DOHH2 (cell line): Measurements from ENCODE around the gene EIF4A3.

Experiments
- H3F3A ChIP-seq: fragments of 200-600 bp; sonication (generic), shearing (Covaris generic); 2 replicates; pipeline ENCODE4 v1.6.0; 2016; ENCODE audit warnings: antibody characterized with exemption, mild to moderate bottlenecking; ENCODE audit not compliant: control insufficient read depth, insufficient read depth
- H3K27ac ChIP-seq: fragments of 200-600 bp; sonication (generic); 2 replicates; pipeline ENCODE4 v1.5.1; 2014; ENCODE audit warnings: low read depth, mild to moderate bottlenecking, low read length, moderate library complexity
- H3K27me3 ChIP-seq: fragments of 200-600 bp; sonication (generic); 2 replicates; pipeline ENCODE4 v1.6.1; 2014; ENCODE audit warnings: mild to moderate bottlenecking, low read length, mixed read lengths; ENCODE audit not compliant: control insufficient read depth
- H3K36me3 ChIP-seq: fragments of 200-600 bp; sonication (generic); 2 replicates; pipeline ENCODE4 v1.6.1; 2014; ENCODE audit warnings: mild to moderate bottlenecking, low read length, moderate library complexity, mixed read lengths; ENCODE audit not compliant: control insufficient read depth
- H3K4me1 ChIP-seq: fragments of 200-600 bp; sonication (generic); 2 replicates; pipeline ENCODE4 v1.6.1; 2014; ENCODE audit warnings: mild to moderate bottlenecking, low read length, mixed read lengths; ENCODE audit not compliant: control insufficient read depth
- H3K4me2 ChIP-seq: fragments of 200-600 bp; sonication (generic); 2 replicates; pipeline ENCODE4 v1.6.0; 2014; ENCODE audit warnings: mild to moderate bottlenecking, low read length, moderate library complexity
- H3K4me3 ChIP-seq: fragments of 200-600 bp; sonication (generic); 2 replicates; pipeline ENCODE4 v1.5.1; 2014; ENCODE audit warnings: mild to moderate bottlenecking, low read length, mixed read lengths
- H3K79me2 ChIP-seq: fragments of 200-600 bp; sonication (generic); 2 replicates; pipeline ENCODE4 v1.6.1; 2014; ENCODE audit warnings: mild to moderate bottlenecking, low read length, mixed read lengths; ENCODE audit not compliant: control insufficient read depth
- H3K9me2 ChIP-seq: fragments of 200-600 bp; sonication (generic); replicated peaks from 2 replicates; pipeline ENCODE4 v1.6.1; 2014; ENCODE audit warnings: mild to moderate bottlenecking, low read length, mixed read lengths; ENCODE audit not compliant: control insufficient read depth
- H3K9me3 ChIP-seq: fragments of 200-600 bp; sonication (generic); 2 replicates; pipeline ENCODE4 v1.6.1; 2014; ENCODE audit warnings: antibody characterized with exemption, low read length, mixed read lengths; ENCODE audit not compliant: control insufficient read depth, insufficient read depth
- H4K20me1 ChIP-seq: fragments of 200-600 bp; sonication (generic); 2 replicates; pipeline ENCODE4 v1.6.0; 2014; ENCODE audit warnings: low read depth, mild to moderate bottlenecking, antibody characterized with exemption, low read length, moderate library complexity; ENCODE audit not compliant: control insufficient read depth, insufficient read depth
- EZH2phosphoT487 ChIP-seq: fragments of 200-600 bp; sonication (generic); IDR thresholded peaks from 2 replicates; pipeline ENCODE4 v1.6.1; 2017; ENCODE audit warnings: borderline replicate concordance, mild to moderate bottlenecking, antibody characterized with exemption, low read length, moderate library complexity, mixed read lengths
- TF ChIP-seq, protein P1 (sequence below): fragments of 200-600 bp; sonication (generic); IDR thresholded peaks from one replicate; pipeline ENCODE4 v1.5.1; 2014; ENCODE audit warnings: antibody characterized with exemption, mild to moderate bottlenecking, low read depth, low read length; ENCODE audit not compliant: poor library complexity, severe bottlenecking

EIF4A3 gene

DNA sequence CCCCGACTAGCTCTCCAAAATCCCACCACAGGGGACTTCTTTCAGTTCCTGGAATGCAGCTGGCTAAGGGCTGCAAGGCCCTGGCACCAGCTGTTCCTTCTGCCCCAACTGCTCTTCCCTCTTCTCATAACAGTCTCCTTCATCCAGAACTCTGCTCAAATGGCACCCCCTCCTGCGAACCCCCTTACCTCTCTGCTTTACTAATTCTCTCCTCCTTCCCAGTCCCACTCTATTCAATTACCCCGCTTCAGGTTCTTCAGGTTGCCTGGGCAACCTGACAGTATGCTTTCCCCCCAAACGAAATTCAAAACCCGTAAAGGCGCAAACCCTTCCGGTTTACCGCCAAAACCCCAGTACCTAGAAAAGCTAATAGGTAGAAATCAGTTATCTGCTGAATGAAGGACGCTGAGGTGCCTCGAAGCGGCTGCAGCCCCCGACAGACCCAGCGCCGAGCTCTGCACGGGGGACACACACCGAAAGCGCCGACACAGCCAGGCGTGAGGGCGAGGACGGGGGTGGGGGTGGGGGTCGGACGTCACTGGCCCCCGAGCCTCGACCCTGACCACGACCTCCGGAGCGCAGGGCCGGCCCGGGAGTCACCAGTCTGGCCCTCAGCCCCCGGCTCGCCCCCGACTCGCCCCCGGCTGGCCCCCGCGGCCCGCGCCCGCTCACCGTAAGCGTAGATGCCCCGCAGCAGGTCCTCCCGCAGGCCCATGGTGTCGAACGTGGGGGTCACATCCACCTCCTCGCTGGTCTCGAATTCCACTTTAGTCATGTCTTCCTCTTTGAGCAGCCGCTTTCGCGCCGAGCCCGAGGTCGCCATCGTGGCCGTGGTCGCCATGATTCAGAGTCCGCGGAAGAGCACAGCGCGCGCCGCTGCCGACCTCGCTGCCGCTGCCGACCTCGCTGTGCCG is 550 bp downstream of the EIF4A3 start:
- TF ChIP-seq, protein P1, sequence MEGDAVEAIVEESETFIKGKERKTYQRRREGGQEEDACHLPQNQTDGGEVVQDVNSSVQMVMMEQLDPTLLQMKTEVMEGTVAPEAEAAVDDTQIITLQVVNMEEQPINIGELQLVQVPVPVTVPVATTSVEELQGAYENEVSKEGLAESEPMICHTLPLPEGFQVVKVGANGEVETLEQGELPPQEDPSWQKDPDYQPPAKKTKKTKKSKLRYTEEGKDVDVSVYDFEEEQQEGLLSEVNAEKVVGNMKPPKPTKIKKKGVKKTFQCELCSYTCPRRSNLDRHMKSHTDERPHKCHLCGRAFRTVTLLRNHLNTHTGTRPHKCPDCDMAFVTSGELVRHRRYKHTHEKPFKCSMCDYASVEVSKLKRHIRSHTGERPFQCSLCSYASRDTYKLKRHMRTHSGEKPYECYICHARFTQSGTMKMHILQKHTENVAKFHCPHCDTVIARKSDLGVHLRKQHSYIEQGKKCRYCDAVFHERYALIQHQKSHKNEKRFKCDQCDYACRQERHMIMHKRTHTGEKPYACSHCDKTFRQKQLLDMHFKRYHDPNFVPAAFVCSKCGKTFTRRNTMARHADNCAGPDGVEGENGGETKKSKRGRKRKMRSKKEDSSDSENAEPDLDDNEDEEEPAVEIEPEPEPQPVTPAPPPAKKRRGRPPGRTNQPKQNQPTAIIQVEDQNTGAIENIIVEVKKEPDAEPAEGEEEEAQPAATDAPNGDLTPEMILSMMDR = no peak
- no peak for TF ChIP-seq EZH2phosphoT487
- Histone ChIP-seq H3K9me2 (no peaks in the 10 kb centered on the region), H3K4me3 (peak overlapping the region; percentile 100), H3K36me3 (peaks cover 53% of the 10 kb centered on the region), H3K4me2 (peak overlapping the region; percentile 99), H3K4me1 (peaks cover 27% of the 10 kb centered on the region), H3F3A (no peaks in the 10 kb centered on the region), H3K79me2 (peaks cover 67% of the 10 kb centered on the region), H3K9me3 (no peaks in the 10 kb centered on the region), H3K27me3 (no peaks in the 10 kb centered on the region), H4K20me1 (peaks cover 26% of the 10 kb centered on the region), H3K27ac (peak overlapping the region; percentile 59)

DNA sequence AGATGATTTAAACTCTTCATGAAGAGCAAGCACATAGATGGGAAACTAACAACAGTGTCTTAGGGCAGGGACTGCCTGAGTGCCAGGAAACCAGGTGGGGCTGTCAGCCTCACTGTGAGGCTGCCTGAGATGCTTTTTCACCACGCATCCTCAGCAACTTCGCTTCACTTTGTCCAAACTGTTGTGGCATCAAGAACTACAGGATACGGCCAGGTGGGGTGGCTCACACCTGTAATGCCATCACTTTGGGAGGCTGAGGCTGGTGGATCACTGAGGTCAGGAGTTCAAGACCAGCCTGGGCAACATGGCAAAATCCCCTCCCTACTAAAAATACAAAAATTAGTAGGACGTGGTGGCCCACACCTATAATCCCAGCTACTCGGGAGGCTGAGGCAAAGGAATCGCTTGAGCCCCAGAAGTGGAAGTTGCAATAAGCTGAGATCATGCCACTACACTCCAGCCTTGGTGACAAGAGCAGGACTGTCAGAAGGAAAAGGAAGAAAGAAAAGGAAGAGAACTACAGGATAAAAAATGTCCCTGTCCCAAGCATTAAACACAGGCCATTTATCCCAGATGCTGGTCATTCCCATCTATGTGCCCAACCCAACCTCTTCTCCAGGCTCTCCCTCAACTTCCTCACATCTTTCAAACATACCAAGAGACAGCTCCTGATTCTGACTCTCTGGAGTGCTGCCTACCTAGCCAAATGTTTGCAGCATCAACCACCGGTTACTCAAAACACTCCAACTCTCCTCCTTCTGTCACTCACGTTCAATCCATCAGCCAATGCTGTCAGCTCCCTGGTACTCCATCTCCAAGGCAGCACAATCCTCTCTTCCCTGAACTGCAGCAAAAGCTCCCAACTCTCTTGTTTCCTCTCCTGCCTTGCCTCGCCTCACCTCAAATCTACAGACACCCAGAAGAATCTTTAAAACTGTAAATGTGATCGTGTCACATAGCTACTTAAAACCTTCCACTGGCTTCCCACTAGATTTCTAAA is 1.6 kb downstream of the EIF4A3 start:
- Histone ChIP-seq H3K4me2 (peak overlapping the region; percentile 99), H3K4me3 (peak overlapping the region; percentile 100), H3K27ac (no peak overlapping the region; the same call in 1 of the 2 replicates), H3K79me2 (peaks cover 67% of the 10 kb centered on the region), H3F3A (no peaks in the 10 kb centered on the region), H3K9me3 (no peaks in the 10 kb centered on the region), H3K27me3 (no peaks in the 10 kb centered on the region), H3K9me2 (no peaks in the 10 kb centered on the region), H3K4me1 (peaks cover 27% of the 10 kb centered on the region), H3K36me3 (peaks cover 63% of the 10 kb centered on the region), H4K20me1 (peaks cover 26% of the 10 kb centered on the region)
- no peak for TF ChIP-seq EZH2phosphoT487
- TF ChIP-seq, protein P1 = no peak

- no peak overlapping the region for H3K4me2 ChIP-seq
- H3K27ac ChIP-seq = no peak overlapping the region
- TF ChIP-seq, protein P1 = no peak
- TF ChIP-seq EZH2phosphoT487 = no peak
- no peaks in the 10 kb centered on the region for H3K27me3 ChIP-seq
- no peaks in the 10 kb centered on the region for H3F3A ChIP-seq
- H3K4me3 ChIP-seq = no peak overlapping the region
- peaks cover 88% of the 10 kb centered on the region for H3K36me3 ChIP-seq
- H3K9me3 ChIP-seq = no peaks in the 10 kb centered on the region
- peaks cover 23% of the 10 kb centered on the region for H3K4me1 ChIP-seq
- H3K9me2 ChIP-seq = no peaks in the 10 kb centered on the region
- H4K20me1 ChIP-seq = peaks cover 26% of the 10 kb centered on the region
- H3K79me2 ChIP-seq = peaks cover 61% of the 10 kb centered on the region
Measured at GRCh38 chr17:80142929-80143328, 4.0 kb downstream of the EIF4A3 start.
